Astrocyte of the cerebellum (primary cell): ENCODE data around the gene GABRG3.

Experiments used
- DNase-seq: peaks from one replicate; pipeline ENCODE4 v3.0.0-alpha.2; 2011; ENCODE audit warnings: low read depth
- H3K4me3 ChIP-seq: 2 replicates; pipeline ENCODE4 v1.5.1; 2011; ENCODE audit warnings: mild to moderate bottlenecking, low read depth, low read length, moderate library complexity
- in situ Hi-C: cut with HindIII; loops from 2 replicates; pipeline ENCODE4 v1.10.0; 2017; ENCODE audit warnings: low sequenced_read_pairs
- TF ChIP-seq, protein P1 (sequence below): IDR thresholded peaks from 2 replicates; pipeline ENCODE4 v1.5.1; 2012; ENCODE audit warnings: low read length, low read depth, moderate library complexity, mild to moderate bottlenecking; ENCODE audit errors: missing control alignments

GABRG3 gene

DNA sequence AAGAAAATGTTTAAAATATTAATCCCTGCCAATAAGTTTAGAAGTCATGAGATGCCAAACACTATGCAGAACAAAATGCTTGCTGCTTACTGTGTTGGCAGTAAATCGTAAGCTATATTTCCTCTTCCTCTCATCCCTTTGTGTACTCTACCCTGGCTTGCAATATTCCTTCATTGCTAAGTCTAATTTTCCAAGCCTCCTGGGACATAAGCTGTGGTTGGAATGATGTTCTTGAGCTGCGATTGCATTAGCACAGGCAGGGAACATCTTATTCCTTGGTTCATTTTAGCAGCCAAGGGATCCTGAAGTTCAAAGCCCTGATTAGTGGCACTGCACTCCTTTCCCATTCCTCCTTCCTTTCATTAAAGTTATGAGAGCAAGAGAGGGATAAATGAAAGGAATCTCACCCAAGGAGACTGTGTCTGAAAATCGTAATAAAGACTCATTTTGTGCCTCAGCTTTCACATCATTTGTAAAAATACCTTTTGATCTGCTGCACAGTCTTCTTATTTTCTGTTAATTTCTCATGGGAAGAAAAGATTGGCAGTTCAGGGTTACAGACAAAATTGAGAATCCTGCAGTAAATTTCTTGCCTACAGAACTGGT is 592.9 kb downstream of the GABRG3 start:
- DNase-seq, result no peak

DNA sequence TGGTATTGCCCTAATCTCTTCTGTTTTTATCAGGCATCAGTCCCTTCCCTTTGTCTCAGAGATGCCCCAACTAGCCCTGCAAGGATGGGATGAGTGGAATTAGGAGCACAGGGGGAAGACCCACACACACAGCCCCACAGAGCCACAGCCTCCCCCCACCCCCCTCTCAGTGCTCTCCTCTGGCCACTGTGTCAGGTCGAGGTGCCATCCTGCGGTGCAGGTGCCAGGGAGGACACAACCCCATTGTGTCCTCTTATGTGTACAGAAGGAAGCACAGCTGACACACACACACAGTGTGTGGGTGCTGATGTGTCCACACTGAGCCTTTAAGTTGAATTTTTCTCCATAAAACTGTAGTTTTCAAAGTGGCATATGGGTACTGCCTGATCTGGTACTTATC is 593.7 kb downstream of the GABRG3 start:
- in situ Hi-C loops, result loop anchor here (5.0 kb wide), 1 partner anchor 38 kb away; no protein-coding TSS in a partner anchor
- TF ChIP-seq, protein P1, sequence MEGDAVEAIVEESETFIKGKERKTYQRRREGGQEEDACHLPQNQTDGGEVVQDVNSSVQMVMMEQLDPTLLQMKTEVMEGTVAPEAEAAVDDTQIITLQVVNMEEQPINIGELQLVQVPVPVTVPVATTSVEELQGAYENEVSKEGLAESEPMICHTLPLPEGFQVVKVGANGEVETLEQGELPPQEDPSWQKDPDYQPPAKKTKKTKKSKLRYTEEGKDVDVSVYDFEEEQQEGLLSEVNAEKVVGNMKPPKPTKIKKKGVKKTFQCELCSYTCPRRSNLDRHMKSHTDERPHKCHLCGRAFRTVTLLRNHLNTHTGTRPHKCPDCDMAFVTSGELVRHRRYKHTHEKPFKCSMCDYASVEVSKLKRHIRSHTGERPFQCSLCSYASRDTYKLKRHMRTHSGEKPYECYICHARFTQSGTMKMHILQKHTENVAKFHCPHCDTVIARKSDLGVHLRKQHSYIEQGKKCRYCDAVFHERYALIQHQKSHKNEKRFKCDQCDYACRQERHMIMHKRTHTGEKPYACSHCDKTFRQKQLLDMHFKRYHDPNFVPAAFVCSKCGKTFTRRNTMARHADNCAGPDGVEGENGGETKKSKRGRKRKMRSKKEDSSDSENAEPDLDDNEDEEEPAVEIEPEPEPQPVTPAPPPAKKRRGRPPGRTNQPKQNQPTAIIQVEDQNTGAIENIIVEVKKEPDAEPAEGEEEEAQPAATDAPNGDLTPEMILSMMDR, result no peak
- DNase-seq, result no peak
- H3K4me3 ChIP-seq, result no peak overlapping the region

More for the DNA sequence above, 592.9 kb downstream of the GABRG3 start:
- TF ChIP-seq, protein P1, result no peak
- H3K4me3 ChIP-seq, result no peak overlapping the region
- in situ Hi-C loops, result loop anchor here (5.0 kb wide), 1 partner anchor 38 kb away; no protein-coding TSS in a partner anchor

DNA sequence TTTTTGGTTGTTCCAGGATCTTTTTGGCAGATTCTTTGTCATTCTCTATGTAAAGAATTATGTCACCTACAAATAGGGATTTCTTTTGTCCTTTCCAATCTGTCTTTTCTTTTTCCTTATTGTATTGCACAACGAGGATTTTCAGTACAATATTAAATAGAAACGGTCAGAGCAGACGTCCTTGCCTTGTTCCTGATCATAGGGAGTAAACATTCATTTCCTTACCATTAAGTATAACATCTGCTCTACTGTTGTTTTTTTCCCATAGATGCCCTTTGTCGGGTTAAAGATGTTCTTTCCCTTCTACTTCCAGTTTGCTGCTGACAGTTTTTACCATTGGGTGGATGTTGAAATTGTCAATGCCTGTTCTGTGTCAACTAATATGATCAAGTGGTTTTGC is 599.8 kb downstream of the GABRG3 start:
- in situ Hi-C loops, result no loop called here
- TF ChIP-seq, protein P1, result no peak
- H3K4me3 ChIP-seq, result no peak overlapping the region
- no peak for DNase-seq

DNA sequence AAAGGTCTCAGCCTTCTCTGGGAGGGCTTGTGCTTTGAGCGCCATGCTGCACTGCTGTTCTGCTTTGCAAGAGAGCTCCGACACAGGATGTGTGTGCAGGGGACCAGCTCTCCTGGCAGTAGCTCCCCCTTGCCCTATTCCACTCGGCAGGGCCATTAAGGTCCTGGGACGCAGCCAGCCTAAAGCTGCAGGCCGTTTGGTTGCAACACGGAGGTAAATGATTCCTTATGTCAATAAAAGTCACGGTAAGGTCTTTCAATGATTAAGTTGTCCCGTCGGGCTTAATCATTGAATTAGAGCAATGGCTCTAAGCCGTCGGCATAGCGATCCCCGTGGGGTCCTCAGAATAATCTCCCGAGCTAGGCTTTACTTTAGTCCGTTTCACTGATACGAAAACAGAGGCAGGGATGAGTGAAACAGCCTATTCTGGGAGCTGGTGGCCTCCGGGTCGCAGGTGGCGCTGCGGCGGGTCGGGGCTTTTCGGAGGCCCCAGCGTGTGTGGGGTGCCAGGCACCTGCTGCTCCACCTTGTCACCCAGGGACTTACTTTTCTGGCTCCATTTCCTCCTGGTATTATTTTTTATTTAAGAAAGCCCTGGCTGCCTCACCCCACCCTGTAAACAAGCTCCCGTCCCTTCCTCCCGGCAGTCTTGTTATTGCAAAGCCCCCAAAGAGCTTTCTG is 603.0 kb downstream of the GABRG3 start:
- DNase-seq, result no peak
- TF ChIP-seq, protein P1, result no peak
- in situ Hi-C loops, result no loop called here
- no peak overlapping the region for H3K4me3 ChIP-seq

DNA sequence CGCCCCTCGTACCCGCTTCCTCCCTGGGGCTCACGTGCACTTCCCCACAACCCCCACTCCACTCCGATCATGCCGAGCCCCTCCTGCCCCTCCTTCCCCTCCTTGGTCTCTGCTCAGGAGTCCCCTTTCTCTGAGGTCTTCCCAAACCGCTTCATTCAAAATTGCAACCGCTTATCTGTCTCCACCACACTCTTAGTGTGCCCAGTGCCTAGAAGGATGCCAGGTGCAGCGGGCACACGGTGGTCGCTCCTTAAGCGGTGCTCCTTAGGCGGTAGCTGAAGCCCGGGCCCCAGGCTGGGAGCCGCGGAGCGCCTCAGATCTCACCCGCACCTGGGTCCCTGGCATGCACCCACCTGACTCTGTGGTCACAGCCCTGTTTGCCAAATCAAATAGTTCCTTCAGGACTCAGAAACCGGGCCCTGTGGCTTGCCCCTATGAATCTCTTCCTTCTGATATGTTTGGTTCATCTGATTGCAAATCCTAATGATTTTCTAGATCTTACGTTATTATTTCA is 603.6 kb downstream of the GABRG3 start:
- DNase-seq, result no peak
- in situ Hi-C loops, result no loop called here
- TF ChIP-seq, protein P1, result no peak
- H3K4me3 ChIP-seq, result no peak overlapping the region

DNA sequence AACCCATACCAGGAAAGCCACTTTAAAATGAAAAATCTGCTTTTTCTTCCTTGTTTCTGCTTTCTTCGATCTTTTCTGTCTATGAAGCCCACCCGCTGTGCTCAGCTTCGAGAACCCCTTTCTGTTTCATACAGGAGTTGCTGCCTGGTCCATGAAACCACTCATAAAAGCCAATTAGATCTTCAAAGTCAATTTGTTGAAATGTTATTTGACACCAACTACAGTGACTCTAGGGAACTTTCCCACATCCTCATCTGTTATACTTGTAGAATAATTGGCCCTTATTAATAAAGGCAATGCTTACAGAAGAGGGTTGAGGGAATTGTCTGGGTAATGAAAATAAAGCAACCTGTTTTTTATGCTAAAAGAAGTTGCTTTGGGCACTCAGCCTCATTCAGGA is 604.5 kb downstream of the GABRG3 start:
- H3K4me3 ChIP-seq, result no peak overlapping the region
- no peak for DNase-seq
- in situ Hi-C loops, result no loop called here
- TF ChIP-seq, protein P1, result no peak
